Measurements from ENCODE around the gene MEF2D.

- TF ChIP-seq POLR2A (IDR thresholded peaks at IDR 0.05; ENCODE audit: low read length): no peak
- no peak for TF ChIP-seq GATA1 (IDR thresholded peaks at IDR 0.05; ENCODE audit: low read depth, low read length)
Measured at GRCh38 chr1:156533568-156534220, 33.1 kb upstream of the MEF2D start.
